ENCODE measurements around the gene IL18R1.

The IL18R1 gene

GRCh38 chr2:102355526-102356380 is at the start of gene IL18R1:
Gene IL18R1, plus strand, starts transcription at chr2:102355796. Its CDS starts 6,865 bp downstream, at chr2:102362661.
- peak; percentile 11 for DNase-seq (ENCODE audit: low read depth)
- H3K4me3 ChIP-seq (ENCODE audit: low read depth, low read length) = peak within 1 kb of the TSS; percentile 61
- peak; percentile 82 for TF ChIP-seq CTCF (IDR thresholded peaks at IDR 0.05; ENCODE audit: control insufficient read depth, extremely low read depth, insufficient read depth)

- no peak for DNase-seq (ENCODE audit: low read depth)
- H3K4me3 ChIP-seq (ENCODE audit: low read depth, low read length) = no peak overlapping the region
- no peak for TF ChIP-seq CTCF (IDR thresholded peaks at IDR 0.05; ENCODE audit: control insufficient read depth, extremely low read depth, insufficient read depth)
Observed at GRCh38 chr2:102306125-102306524, 49.5 kb upstream of the IL18R1 start.

- no peak for DNase-seq (ENCODE audit: low read depth)
- H3K4me3 ChIP-seq (ENCODE audit: low read depth, low read length) = no peak within 1 kb of the TSS
- no peak for TF ChIP-seq CTCF (IDR thresholded peaks at IDR 0.05; ENCODE audit: control insufficient read depth, extremely low read depth, insufficient read depth)
Observed at GRCh38 chr2:102310964-102311640, 44.5 kb upstream of the IL18R1 start, which contains the start of gene IL1RL1. Gene IL1RL1, plus strand, starts transcription at chr2:102311563. Its CDS starts 26,702 bp downstream, at chr2:102338265.

- DNase-seq (ENCODE audit: low read depth) = no peak
- no peak for TF ChIP-seq CTCF (IDR thresholded peaks at IDR 0.05; ENCODE audit: control insufficient read depth, extremely low read depth, insufficient read depth)
- H3K4me3 ChIP-seq (ENCODE audit: low read depth, low read length) = no peak overlapping the region
Observed at GRCh38 chr2:102313025-102313424, 42.6 kb upstream of the IL18R1 start.

- TF ChIP-seq CTCF (IDR thresholded peaks at IDR 0.05; ENCODE audit: control insufficient read depth, extremely low read depth, insufficient read depth) = no peak
- no peak for DNase-seq (ENCODE audit: low read depth)
- H3K4me3 ChIP-seq (ENCODE audit: low read depth, low read length) = no peak overlapping the region
Observed at GRCh38 chr2:102313471-102313870, 42.1 kb upstream of the IL18R1 start.

GRCh38 chr2:102313950-102314349 is 41.6 kb upstream of the IL18R1 start:
- no peak for DNase-seq (ENCODE audit: low read depth)
- no peak for TF ChIP-seq CTCF (IDR thresholded peaks at IDR 0.05; ENCODE audit: control insufficient read depth, extremely low read depth, insufficient read depth)
- H3K4me3 ChIP-seq (ENCODE audit: low read depth, low read length) = no peak overlapping the region

Data from LNCaP clone FGC (cell line).